Stimulated activated CD4-positive, alpha-beta T cell treated with anti-CD3 and anti-CD28 coated beads, Interleukin-15, amount 100 ng/mL, for 24 hours (primary cell): ENCODE results near the gene WDCP.
"Not testable (repeated sequence)": the region's sequence is repeated elsewhere in the genome, so short reads cannot be mapped to it uniquely, and the experiment has no call there.

Source experiments
- DNase-seq: peaks from one replicate; pipeline ENCODE4 v3.0.0-alpha.2; 2020

Gene WDCP, protein sequence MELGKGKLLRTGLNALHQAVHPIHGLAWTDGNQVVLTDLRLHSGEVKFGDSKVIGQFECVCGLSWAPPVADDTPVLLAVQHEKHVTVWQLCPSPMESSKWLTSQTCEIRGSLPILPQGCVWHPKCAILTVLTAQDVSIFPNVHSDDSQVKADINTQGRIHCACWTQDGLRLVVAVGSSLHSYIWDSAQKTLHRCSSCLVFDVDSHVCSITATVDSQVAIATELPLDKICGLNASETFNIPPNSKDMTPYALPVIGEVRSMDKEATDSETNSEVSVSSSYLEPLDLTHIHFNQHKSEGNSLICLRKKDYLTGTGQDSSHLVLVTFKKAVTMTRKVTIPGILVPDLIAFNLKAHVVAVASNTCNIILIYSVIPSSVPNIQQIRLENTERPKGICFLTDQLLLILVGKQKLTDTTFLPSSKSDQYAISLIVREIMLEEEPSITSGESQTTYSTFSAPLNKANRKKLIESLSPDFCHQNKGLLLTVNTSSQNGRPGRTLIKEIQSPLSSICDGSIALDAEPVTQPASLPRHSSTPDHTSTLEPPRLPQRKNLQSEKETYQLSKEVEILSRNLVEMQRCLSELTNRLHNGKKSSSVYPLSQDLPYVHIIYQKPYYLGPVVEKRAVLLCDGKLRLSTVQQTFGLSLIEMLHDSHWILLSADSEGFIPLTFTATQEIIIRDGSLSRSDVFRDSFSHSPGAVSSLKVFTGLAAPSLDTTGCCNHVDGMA

DNA sequence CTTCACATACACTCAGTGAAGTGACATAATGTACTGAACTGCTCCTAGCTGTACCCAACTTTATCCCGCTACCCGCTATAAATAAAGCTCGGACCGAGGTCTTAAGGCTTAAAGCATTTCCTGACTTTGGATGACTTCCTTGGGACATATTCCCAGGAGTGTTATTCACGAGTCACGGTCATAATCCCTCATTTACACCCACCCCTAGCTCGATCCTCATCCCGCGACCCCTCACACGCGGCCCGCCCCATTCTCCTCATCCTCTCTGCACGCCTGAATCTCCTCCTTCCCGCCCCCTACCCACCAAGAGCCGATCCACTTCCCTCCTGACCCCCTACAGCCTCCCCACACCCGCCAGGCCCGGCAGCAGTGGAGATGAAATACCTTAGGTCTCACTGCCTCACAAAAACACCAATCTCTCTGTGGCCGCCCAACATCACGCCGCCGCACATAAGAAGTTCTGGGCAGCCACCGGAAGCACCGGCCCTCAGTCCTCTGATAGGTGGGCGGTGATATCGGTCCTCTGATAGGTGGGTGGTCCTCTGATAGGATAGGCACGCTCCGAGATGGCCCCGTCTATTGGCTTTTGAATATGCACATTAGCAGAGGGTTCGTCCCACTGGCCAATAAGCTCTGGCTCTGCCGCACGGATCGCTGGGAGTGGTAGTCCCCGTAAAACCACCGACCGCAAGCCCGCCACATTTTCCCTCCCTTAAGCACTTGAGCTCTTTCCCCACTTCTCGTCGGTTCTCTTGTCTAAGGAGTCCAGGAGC lies at the start of gene WDCP:
Gene WDCP (minus strand): TSS at position 462 of the 773 bp plus-strand sequence. CDS start 7,897 bp downstream, outside the sequence.
- peak; percentile 96 for DNase-seq

- not testable (repeated sequence) for DNase-seq
These were observed 48.0 kb upstream of the WDCP start for GRCh38 chr2:24095171-24095677.

GRCh38 chr2:24093270-24093669 lies 46.1 kb upstream of the WDCP start:
- not testable (repeated sequence) for DNase-seq

DNA sequence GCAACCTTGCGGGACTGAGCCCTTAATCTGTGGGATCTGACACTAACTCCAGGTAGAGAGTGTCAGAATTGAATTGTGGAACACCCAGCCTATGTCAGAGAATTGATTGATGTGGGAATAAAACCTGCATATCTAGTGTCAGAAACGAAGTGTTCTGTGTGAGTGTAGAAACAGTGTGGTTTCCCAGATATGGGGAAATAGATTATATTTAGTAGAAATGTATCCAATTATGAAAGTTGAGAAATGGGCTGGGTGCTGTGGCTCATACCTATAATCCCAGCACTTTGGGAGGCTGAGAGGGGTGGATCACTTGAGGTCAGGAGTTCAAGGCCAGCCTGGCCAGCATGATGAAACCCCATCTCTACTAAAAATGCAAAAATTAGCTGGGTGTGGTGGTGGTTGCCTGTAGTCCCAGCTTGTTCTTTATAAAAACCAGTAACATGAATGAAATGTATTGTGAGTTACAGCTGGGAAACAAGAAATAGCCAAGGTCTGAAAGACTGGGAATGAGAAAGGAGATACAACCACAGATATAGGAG lies 41.7 kb upstream of the WDCP start:
- DNase-seq = no peak

GRCh38 chr2:24087032-24087431 lies 39.8 kb upstream of the WDCP start:
- no peak for DNase-seq

- DNase-seq = no peak
These were observed 39.0 kb upstream of the WDCP start for GRCh38 chr2:24086241-24086640.

- DNase-seq = no peak
These were observed 38.0 kb upstream of the WDCP start for GRCh38 chr2:24085200-24085489.

- peak; percentile 88 for DNase-seq
These were observed 37.4 kb upstream of the WDCP start, which contains the start of gene TP53I3 for GRCh38 chr2:24084386-24085199. Gene TP53I3, minus strand, starts transcription at chr2:24084834. Its CDS starts 508 bp downstream, at chr2:24084326.

GRCh38 chr2:24083567-24084385 lies 36.6 kb upstream of the WDCP start:
- DNase-seq = no peak

GRCh38 chr2:24082787-24083566 lies 35.8 kb upstream of the WDCP start:
- DNase-seq = no peak

DNA sequence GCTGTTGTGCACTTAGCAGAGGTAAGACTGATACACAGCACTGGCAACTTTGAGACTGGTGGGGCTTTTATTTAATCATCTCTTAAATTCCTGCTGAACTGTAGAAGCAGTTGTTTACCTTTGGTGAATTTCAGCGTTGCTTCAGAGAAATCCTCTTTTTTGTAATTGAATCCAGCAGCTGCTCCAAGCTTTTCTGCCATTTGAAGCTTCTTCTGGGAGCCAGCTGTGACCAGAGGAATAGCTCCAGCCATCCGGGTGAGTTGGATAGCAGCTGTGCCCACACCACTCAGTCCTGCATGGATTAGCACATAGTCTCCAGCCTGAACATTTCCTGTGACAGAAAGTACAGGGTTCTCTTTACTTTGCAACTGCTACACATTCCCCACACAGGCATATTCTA lies 33.5 kb upstream of the WDCP start:
- DNase-seq = no peak

DNA sequence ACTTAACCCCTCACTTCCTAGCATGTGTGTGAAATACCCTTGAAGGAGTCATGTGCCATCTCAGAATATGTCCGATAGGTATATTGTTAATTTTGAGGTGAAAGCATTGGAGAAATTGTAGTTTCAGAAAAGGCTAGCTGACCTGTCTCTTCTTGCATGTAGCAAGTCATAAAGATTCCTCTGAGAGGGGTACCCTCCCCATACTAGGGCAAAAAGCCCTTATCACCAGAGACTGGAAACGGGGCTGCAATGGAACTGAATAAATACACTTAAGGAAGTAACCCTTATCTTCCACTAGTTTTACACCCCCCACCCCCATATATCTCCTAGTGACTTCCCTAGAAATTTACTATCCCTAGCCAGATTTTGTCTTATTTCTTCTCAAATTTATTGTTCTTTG lies 30.7 kb upstream of the WDCP start:
- no peak for DNase-seq

DNA sequence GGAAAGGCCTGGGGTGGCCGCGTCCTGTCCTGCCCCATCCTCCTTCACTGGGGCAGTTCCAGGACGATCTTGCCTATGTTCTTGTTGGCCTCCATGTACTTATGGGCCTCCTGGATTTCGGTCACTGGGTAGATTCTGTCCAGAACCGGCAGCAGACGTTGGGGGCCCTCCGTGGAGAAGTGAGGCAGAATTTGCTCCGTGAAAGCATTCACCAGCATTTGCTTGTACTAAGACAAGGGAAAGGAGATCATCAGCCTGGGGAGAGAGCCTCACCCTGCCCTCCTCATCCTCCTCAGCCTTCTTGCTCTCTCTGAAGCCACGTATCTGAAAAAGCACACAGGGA lies 30.3 kb upstream of the WDCP start:
- no peak for DNase-seq

DNA sequence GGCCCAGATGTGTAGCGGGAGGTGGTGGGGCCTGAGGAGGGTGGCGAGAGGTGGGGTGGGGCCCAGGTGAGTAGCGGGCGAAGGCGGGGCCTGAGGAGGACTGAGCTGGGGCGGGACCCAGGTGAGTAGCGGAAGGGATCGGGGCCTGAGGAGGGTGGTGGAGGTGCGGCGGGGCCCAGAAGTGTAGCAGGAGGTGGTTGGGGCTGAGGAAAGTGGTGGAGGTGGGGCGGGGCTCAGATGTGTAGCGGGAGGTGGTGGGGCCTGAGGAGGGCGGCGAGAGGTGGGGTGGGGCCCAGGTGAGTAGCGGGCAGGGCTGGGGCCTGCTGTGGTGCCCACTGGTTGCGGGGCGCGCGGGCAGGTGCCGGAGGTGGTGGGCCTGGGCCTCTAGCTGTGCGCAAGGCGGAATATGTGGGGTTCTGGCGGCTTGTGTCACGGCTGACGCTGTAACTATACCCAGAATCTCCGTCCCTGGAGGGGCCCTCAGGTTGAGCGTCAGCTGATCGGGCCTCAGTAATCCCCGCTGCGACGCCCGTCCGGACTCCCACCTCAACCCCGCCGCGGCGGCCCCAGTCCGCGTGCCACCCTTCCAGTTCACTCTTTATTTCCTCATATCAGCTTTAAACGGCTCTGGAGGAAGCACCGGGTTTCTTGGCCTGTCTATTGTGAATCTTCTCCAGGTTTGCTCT lies 29.8 kb upstream of the WDCP start:
- no peak for DNase-seq

DNA sequence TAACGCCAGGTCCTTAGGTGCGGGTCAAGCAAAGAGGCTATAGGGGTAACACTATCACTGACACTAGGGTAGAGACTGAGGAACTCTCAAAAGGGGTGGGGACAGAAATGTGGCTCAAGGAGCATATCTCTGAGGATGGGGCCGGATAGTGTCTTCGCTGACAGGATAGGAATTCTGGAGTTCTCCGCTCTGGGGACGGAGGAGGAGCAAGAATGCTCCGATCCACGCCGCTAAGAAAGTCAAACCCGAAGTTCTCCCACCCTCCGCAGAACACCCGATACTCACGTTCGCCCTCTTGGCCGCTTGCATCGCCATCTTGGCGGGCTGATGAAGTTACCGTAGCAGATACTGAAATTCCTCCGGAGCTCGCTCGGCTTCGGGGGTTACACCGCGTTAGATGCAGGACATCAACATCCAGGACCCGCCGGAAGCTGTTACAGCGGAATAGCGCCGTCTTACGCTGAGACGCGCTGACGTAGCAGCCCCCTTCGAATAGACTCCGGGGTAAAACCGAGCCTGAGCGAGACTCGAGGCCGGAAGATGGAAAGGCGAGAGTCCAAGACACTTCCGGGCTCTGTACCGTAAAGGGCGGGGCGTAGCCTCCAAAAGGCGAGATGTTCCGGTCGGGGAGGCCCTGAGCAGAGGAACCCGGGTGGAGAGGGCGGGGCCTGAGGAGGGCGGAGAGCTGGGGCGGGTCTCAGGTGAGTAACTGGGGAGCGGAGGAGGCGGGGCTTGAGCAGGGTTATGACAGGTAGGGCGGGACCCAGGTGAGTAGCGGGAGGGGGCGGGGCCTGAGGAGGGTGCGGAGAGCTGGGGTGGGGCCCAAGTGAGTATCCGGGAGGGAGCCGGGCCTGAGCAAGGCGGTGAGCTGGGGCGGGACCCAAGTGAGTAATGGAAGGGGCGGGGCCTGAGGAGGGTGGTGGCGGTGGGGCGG lies 29.0 kb upstream of the WDCP start, which contains the start of gene SF3B6:
Gene SF3B6 (minus strand): TSS at position 412 of the 934 bp plus-strand sequence. CDS start 97 bp downstream, at position 315.
- DNase-seq = peak; percentile 100

GRCh38 chr2:24075259-24075658 lies 28.1 kb upstream of the WDCP start:
- DNase-seq = no peak

DNA sequence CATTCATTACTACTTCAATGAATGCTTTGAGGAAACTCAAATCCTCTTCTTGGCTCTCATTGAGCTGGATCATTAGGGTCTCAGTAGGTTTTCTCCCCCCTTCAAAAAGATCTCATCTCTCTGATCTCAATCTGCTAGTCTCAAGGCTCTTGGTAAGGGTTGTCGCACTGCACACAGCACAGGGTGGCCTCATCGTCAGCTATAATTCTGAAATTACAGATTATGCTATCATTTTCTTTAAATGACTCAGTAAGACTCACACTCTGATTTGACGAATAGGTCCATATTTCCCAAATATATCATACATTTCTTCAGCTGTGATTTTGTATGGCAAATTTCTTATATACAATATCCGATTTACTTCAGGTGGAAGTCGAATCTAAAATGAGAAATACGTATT lies 26.6 kb upstream of the WDCP start:
- no peak for DNase-seq

- no peak for DNase-seq
These were observed 25.1 kb upstream of the WDCP start for GRCh38 chr2:24072259-24072658.

DNA sequence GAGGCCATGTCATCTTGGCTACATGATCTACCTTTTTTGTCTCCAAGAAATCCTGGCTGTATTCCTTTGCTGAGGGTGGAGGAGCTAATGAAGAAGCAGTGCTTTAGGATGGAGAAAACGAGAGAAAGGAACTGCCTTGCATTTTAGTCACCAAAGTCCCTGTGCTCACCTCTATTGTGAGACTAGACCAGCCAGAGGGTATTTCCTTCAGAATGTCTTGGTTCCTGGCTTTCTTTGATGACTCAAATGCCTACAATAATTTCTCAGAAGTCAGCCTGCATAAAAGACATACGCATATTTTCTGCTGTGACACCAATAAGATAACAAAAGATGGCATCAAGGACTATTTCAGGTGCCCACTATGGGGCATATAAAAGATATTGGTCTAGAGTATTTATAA lies 18.1 kb upstream of the WDCP start:
- DNase-seq = no peak
